ENCODE results near the gene PCLAF.
"Not testable (repeated sequence)": the region's sequence is repeated elsewhere in the genome, so short reads cannot be mapped to it uniquely, and the experiment has no call there.

PCLAF gene

GRCh38 chr15:64381000-64381751, at the start of gene PCLAF:
TSS of gene PCLAF (minus strand) at chr15:64381441. CDS start at chr15:64381371, 70 bp downstream.
- DNase-seq (ENCODE audit: low read depth, low spot score), result peak; percentile 87

- peak; percentile 2 for DNase-seq (ENCODE audit: low read depth, low spot score)
Observed at GRCh38 chr15:64430000-64430735, 48.9 kb upstream of the PCLAF start.

GRCh38 chr15:64429448-64429847, 48.2 kb upstream of the PCLAF start:
- no peak for DNase-seq (ENCODE audit: low read depth, low spot score)

GRCh38 chr15:64426845-64427465, 45.7 kb upstream of the PCLAF start:
- DNase-seq (ENCODE audit: low read depth, low spot score), result no peak

- no peak for DNase-seq (ENCODE audit: low read depth, low spot score)
Observed at GRCh38 chr15:64425221-64425620, 44.0 kb upstream of the PCLAF start.

- DNase-seq (ENCODE audit: low read depth, low spot score), result no peak
Observed at GRCh38 chr15:64423970-64424369, 42.7 kb upstream of the PCLAF start.

- no peak for DNase-seq (ENCODE audit: low read depth, low spot score)
Observed at GRCh38 chr15:64422697-64423096, 41.5 kb upstream of the PCLAF start.

GRCh38 chr15:64412216-64412615, 31.0 kb upstream of the PCLAF start:
- DNase-seq (ENCODE audit: low read depth, low spot score), result no peak

GRCh38 chr15:64400583-64400982, 19.3 kb upstream of the PCLAF start:
- DNase-seq (ENCODE audit: low read depth, low spot score), result no peak

GRCh38 chr15:64398575-64398974, 17.3 kb upstream of the PCLAF start:
- no peak for DNase-seq (ENCODE audit: low read depth, low spot score)

- no peak for DNase-seq (ENCODE audit: low read depth, low spot score)
Observed at GRCh38 chr15:64396789-64397188, 15.5 kb upstream of the PCLAF start.

- DNase-seq (ENCODE audit: low read depth, low spot score), result not testable (repeated sequence)
Observed at GRCh38 chr15:64392471-64392870, 11.2 kb upstream of the PCLAF start.

GRCh38 chr15:64389036-64389435, 7.8 kb upstream of the PCLAF start:
- no peak for DNase-seq (ENCODE audit: low read depth, low spot score)

GRCh38 chr15:64387562-64388168, 6.4 kb upstream of the PCLAF start, which contains the start of gene TRIP4:
TSS of gene TRIP4 (plus strand) at chr15:64387836. CDS start at chr15:64387864, 28 bp downstream.
- peak; percentile 92 for DNase-seq (ENCODE audit: low read depth, low spot score)

GRCh38 chr15:64386291-64386690, 5.0 kb upstream of the PCLAF start:
- no peak for DNase-seq (ENCODE audit: low read depth, low spot score)

GRCh38 chr15:64383760-64384159, 2.5 kb upstream of the PCLAF start:
- no peak for DNase-seq (ENCODE audit: low read depth, low spot score)

GRCh38 chr15:64380130-64380870, 941 bp downstream of the PCLAF start:
- not testable (repeated sequence) for DNase-seq (ENCODE audit: low read depth, low spot score)

GRCh38 chr15:64379216-64379960, 1.9 kb downstream of the PCLAF start:
- DNase-seq (ENCODE audit: low read depth, low spot score), result no peak

GRCh38 chr15:64373360-64373759, 7.9 kb downstream of the PCLAF start:
- DNase-seq (ENCODE audit: low read depth, low spot score), result no peak

- not testable (repeated sequence) for DNase-seq (ENCODE audit: low read depth, low spot score)
Observed at GRCh38 chr15:64371383-64371782, 9.9 kb downstream of the PCLAF start.
